ENCODE data around the gene GNMT. TPM values are rescaled to one million over a fixed set of nuclear protein-coding genes. Genes with fewer than 3 reads are reported as not detected.

GNMT gene
- total RNA-seq, 2 experiments from 2014 or later, result 0.25 to 0.38 TPM

DNA sequence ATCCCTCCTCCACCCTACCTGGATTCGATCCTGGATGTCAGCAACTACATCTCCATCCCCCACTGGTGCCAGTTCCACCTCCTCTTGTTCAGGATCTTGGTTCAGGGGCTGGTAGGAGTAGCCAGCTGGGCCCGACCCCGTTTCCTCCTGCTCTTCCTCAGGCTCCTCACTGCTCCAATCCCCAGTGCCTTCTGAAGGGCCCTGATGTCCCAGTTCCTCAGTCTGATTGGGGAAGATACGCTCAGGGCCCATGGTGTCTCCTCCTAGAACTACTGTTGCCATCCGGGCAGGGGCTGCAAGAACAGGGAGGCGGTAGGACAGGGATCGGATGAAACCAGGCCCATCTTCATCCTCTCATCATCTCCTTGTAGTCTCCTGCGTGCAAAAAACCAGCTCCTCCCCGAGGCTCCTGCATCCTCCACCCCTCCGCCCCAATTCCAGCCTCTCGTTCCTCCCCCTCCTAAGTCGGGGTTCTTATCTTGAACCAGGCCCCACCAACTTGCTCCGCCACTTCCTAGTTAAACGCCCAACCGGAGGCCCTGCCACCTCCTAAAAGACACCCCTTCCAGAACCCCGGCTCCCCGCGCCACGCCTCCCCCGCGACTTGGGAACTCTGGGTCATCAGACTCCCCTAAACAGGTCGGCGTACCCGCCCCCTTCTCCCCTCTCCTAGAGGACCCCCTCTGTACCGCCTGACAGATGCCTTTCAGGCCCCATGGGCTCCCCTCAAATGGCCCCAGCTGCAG lies 52.7 kb downstream of the GNMT start:
- intact Hi-C loops (cut with micrococcal nuclease), result loop anchor here (5.0 kb wide), 2 partner anchors 36 to 44 kb away; partner anchors contain the start of genes KLC4, MRPL2 and PEX6
- peak overlapping the region; percentile 96 for H3K4me3 Mint-ChIP-seq
- TF ChIP-seq, protein P1, sequence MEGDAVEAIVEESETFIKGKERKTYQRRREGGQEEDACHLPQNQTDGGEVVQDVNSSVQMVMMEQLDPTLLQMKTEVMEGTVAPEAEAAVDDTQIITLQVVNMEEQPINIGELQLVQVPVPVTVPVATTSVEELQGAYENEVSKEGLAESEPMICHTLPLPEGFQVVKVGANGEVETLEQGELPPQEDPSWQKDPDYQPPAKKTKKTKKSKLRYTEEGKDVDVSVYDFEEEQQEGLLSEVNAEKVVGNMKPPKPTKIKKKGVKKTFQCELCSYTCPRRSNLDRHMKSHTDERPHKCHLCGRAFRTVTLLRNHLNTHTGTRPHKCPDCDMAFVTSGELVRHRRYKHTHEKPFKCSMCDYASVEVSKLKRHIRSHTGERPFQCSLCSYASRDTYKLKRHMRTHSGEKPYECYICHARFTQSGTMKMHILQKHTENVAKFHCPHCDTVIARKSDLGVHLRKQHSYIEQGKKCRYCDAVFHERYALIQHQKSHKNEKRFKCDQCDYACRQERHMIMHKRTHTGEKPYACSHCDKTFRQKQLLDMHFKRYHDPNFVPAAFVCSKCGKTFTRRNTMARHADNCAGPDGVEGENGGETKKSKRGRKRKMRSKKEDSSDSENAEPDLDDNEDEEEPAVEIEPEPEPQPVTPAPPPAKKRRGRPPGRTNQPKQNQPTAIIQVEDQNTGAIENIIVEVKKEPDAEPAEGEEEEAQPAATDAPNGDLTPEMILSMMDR (IDR thresholded peaks at IDR 0.05), result no peak
- H3K4me1 Mint-ChIP-seq (ENCODE audit: low read depth), result peaks cover 52% of the 10 kb centered on the region
- POLR2A ChIA-PET, result interaction anchor here (0.6 to 5.7 kb wide), 11 partner anchors 8 to 213 kb away, joined by 3 to 26 read pairs (median 6); partner anchors contain the start of genes CNPY3, KLC4, MRPL2 and PEX6
- no peak for ATAC-seq
- DNase-seq, result no peak
- peak overlapping the region; percentile 93 for H3K27ac Mint-ChIP-seq
- H3K9me3 Mint-ChIP-seq, result no peaks in the 10 kb centered on the region
- peaks cover 39% of the 10 kb centered on the region for H3K36me3 Mint-ChIP-seq (ENCODE audit: low read depth)
- no peaks in the 10 kb centered on the region for H3K27me3 Mint-ChIP-seq
- CTCF ChIA-PET, result interaction anchor here (1.0 to 1.8 kb wide), 5 partner anchors 10 to 131 kb away, joined by 3 to 5 read pairs (median 5); partner anchors contain the start of gene CNPY3

Other genes with a start within 250 kb of the GNMT start
- not detected for gene PRPH2, start 238.2 kb upstream of the GNMT start, total RNA-seq
- 10 to 100 TPM; 16.0 to 16.3 TPM for gene TBCC, start 214.7 kb upstream of the GNMT start, total RNA-seq
- 1 to 10 TPM; 9.7 to 9.8 TPM for gene BICRAL, start 178.7 kb upstream of the GNMT start, total RNA-seq
- 100 to 1,000 TPM; 135 to 137 TPM for gene RPL7L1, start 81.1 kb upstream of the GNMT start, total RNA-seq
- not detected for gene PTCRA, start 44.7 kb upstream of the GNMT start, total RNA-seq
- gene CNPY3, start 31.3 kb upstream of the GNMT start, total RNA-seq, result 10 to 100 TPM; 46.2 to 46.8 TPM
- 1 to 10 TPM; 7.3 to 9.0 TPM for gene PEX6, start 18.4 kb downstream of the GNMT start, total RNA-seq
- gene PPP2R5D, start 23.8 kb downstream of the GNMT start, total RNA-seq, result 10 to 100 TPM; 41.6 to 47.5 TPM
- gene MEA1, start 53.2 kb downstream of the GNMT start, total RNA-seq, result 10 to 100 TPM; 84.8 to 92.3 TPM
- gene KLHDC3, start 53.5 kb downstream of the GNMT start, total RNA-seq, result 10 to 100 TPM; 58.6 to 64.0 TPM
- 10 to 100 TPM; 47.9 to 48.0 TPM for gene RRP36, start 60.9 kb downstream of the GNMT start, total RNA-seq
- gene CUL7, start 93.1 kb downstream of the GNMT start, total RNA-seq, result 10 to 100 TPM; 13.9 TPM
- gene MRPL2, start 98.7 kb downstream of the GNMT start, total RNA-seq, result 100 to 1,000 TPM; 108 TPM
- gene KLC4, start 98.9 kb downstream of the GNMT start, total RNA-seq, result 10 to 100 TPM; 10.6 to 11.5 TPM
- gene PTK7, start 115.6 kb downstream of the GNMT start, total RNA-seq, result 1 to 10 TPM; 3.8 to 4.1 TPM
- gene SRF, start 210.5 kb downstream of the GNMT start, total RNA-seq, result 10 to 100 TPM; 34.5 to 35.4 TPM
- 10 to 100 TPM; 38.8 to 43.1 TPM for gene CUL9, start 221.4 kb downstream of the GNMT start, total RNA-seq